ENCODE data around the gene ZNF823.

- TF ChIP-seq CTCF (IDR thresholded peaks at IDR 0.05) (no peak), EZH2 (IDR thresholded peaks at IDR 0.05; ENCODE audit: borderline replicate concordance, insufficient read depth, low read depth, low read length, poor library complexity, severe bottlenecking) (no peak)
Observed at GRCh38 chr19:11763611-11764010, 24.9 kb upstream of the ZNF823 start.

All from B cell (primary cell).